T-helper 1 cell treated with Interleukin-12 subunit alpha and Interleukin-12 subunit beta and Interleukin-4 antibody, amounts not matched to agents 30 μg/mL and 1 μg/mL, for 36 hours (primary cell): ENCODE results near the gene HTR1B.

Experiments
- H3K27ac Mint-ChIP-seq: one replicate; pipeline ENCODE4 v1.8.0; 2021; ENCODE audit warnings: mild to moderate bottlenecking, mixed read lengths
- H3K27me3 Mint-ChIP-seq: one replicate; pipeline ENCODE4 v1.8.0; 2021; ENCODE audit warnings: low read depth, mixed read lengths
- H3K36me3 Mint-ChIP-seq: one replicate; pipeline ENCODE4 v1.8.0; 2021; ENCODE audit warnings: low read depth, mixed read lengths
- H3K4me1 Mint-ChIP-seq: one replicate; pipeline ENCODE4 v1.8.0; 2021; ENCODE audit warnings: low read depth, mixed read lengths
- H3K4me3 Mint-ChIP-seq: one replicate; pipeline ENCODE4 v1.8.0; 2021; ENCODE audit warnings: mild to moderate bottlenecking, moderate library complexity, mixed read lengths
- H3K9me3 Mint-ChIP-seq: one replicate; pipeline ENCODE4 v1.8.0; 2021; ENCODE audit warnings: mixed read lengths

The HTR1B gene

DNA sequence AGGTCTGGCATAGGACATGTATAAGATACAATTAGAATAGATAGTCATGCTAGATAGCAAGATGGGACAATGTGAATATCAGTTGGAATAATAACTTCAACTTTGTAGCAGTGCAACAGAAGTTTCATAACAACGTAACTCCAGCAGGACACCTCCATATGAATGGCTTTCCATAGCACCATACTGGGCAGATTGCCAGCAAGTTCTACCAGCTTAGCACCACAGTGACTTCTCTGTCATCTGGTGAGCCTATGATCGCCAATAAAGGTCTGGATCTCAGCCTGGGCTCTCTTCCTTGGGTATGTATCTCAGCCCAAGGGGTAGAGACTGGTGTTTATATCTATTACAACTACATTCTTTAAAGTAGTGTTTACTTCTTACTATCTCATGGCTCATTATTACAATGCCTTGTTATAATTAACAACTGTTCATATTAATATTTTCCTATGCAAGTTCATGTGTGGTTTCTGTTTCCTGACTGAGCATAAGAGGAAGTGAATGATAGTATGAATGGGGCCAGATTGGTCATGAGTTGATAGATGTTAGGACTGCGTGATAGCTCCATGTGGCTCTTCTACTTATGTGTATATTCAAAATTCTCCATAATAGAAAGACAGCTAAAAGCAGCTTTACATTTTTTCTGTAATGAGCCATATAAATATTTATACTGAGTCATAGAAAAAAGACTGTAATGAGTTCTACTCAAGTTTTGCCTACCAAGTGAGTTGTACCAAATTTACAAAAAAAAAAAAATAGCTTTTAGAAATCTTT is 22.9 kb downstream of the HTR1B start:
- no peak overlapping the region for H3K4me3 Mint-ChIP-seq
- H3K27ac Mint-ChIP-seq = no peak overlapping the region
- H3K27me3 Mint-ChIP-seq = no peaks in the 10 kb centered on the region
- H3K4me1 Mint-ChIP-seq = no peaks in the 10 kb centered on the region
- H3K36me3 Mint-ChIP-seq = no peaks in the 10 kb centered on the region
- no peaks in the 10 kb centered on the region for H3K9me3 Mint-ChIP-seq

GRCh38 chr6:77433888-77434287 is 29.4 kb downstream of the HTR1B start:
- Mint-ChIP-seq H3K36me3 (no peaks in the 10 kb centered on the region), H3K4me3 (no peak overlapping the region), H3K9me3 (peaks cover 5% of the 10 kb centered on the region), H3K27ac (no peak overlapping the region), H3K4me1 (no peaks in the 10 kb centered on the region), H3K27me3 (no peaks in the 10 kb centered on the region)

DNA sequence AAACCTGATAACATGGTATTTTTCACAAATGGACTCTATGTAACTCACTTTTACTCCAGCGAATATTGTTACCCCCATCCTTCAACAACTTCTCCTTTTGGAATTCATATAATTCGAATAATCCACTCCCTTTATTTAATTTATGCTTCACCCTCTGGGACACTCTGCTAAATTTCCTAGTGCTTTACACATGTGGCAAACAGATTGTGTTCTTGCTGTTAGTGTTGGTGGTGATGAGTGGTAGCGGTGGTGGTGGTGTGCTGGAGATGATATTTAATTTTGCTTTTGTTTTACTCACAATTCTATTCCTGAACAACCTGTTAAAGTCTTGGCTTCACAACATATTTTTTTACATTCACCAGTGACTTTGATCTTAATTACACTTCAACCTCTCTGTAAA is 32.8 kb downstream of the HTR1B start:
- Mint-ChIP-seq H3K27ac (no peak overlapping the region), H3K27me3 (no peaks in the 10 kb centered on the region), H3K9me3 (peaks cover 5% of the 10 kb centered on the region), H3K36me3 (no peaks in the 10 kb centered on the region), H3K4me3 (no peak overlapping the region), H3K4me1 (no peaks in the 10 kb centered on the region)

DNA sequence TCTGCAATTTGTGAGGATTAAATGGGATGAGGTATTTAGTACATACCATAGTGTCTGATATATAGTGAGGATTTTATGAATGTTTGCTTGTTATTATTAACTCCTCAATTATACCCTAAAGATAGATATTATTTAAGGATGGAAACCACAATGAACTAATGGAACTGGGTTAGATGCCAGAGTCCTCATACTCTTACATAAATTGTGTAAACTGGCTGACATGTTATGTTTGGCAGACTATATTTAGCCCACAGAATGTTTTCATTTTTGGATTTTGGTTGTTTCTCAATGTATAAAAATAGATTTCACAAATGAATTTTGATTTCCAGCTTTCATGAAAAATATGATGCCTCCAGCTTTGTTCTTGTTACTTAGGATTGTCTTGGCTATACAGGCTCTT is 37.6 kb downstream of the HTR1B start:
- no peaks in the 10 kb centered on the region for H3K27me3 Mint-ChIP-seq
- no peak overlapping the region for H3K27ac Mint-ChIP-seq
- H3K4me3 Mint-ChIP-seq = no peak overlapping the region
- H3K36me3 Mint-ChIP-seq = no peaks in the 10 kb centered on the region
- H3K9me3 Mint-ChIP-seq = peaks cover 3% of the 10 kb centered on the region
- H3K4me1 Mint-ChIP-seq = no peaks in the 10 kb centered on the region

DNA sequence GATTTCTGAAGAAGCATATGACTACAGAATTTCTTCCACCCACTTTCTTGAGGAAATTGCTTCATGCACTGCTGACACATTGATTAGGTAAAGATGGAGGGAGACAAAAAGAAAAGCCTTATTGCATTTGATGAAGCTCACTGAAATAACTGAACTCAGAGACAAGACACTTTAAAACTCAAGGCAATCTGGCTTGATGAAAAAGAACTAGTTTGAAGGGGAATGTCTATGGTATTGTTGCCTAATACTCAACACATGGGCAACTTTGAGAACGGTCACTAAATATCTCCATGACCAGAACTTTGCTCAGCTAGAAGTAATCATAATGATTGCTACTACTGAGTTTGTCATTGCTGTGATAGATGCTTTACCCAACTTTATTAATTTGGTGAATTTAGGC is 38.1 kb downstream of the HTR1B start:
- H3K36me3 Mint-ChIP-seq = no peaks in the 10 kb centered on the region
- H3K27me3 Mint-ChIP-seq = no peaks in the 10 kb centered on the region
- H3K9me3 Mint-ChIP-seq = peaks cover 3% of the 10 kb centered on the region
- no peak overlapping the region for H3K4me3 Mint-ChIP-seq
- H3K27ac Mint-ChIP-seq = no peak overlapping the region
- H3K4me1 Mint-ChIP-seq = no peaks in the 10 kb centered on the region

GRCh38 chr6:77424761-77425160 is 38.5 kb downstream of the HTR1B start:
- Mint-ChIP-seq H3K9me3 (peaks cover 3% of the 10 kb centered on the region), H3K4me3 (no peak overlapping the region), H3K36me3 (no peaks in the 10 kb centered on the region), H3K27me3 (no peaks in the 10 kb centered on the region), H3K27ac (no peak overlapping the region), H3K4me1 (no peaks in the 10 kb centered on the region)

DNA sequence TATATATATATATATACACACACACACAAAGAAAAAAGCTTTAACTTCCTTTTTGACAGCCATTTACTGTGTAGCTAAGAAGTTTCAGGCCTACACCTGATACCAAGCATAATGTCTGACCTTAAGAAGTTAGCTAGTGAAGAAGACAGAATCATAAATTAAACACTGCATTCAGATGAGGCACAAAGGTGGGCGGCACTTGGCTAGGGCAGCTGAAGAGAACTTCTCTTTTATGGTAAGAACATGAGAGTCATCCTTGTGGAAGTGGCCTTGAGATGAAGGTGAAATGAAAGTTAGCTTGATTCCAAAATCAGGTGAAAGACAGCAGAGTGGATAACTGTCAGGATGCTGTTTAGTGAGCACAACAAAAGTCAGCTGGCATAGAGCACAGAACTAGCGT is 46.5 kb downstream of the HTR1B start:
- H3K9me3 Mint-ChIP-seq = no peaks in the 10 kb centered on the region

DNA sequence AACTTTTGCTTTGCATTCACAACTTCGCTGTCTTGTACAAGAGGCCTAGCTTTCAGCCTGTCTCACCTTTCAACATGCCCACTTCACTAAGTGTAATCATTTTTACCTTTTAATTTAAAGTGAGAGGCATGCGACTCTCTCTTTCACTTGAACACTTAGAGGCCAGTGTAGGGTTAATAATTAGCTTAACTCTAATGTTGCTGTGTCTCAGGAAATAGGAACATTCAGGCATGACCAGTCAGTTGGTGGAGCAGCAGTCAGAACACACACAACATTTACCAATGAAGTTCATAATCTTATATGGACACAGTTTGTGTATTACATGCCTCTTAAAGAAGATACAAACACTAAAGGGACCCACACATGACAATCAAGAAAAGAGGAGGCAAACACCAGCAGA is 47.6 kb downstream of the HTR1B start:
- Mint-ChIP-seq H3K27me3 (no peaks in the 10 kb centered on the region), H3K36me3 (no peaks in the 10 kb centered on the region), H3K4me3 (no peak overlapping the region), H3K27ac (no peak overlapping the region), H3K4me1 (no peaks in the 10 kb centered on the region), H3K9me3 (no peaks in the 10 kb centered on the region)

More for the DNA sequence above, 46.5 kb downstream of the HTR1B start:
- Mint-ChIP-seq H3K36me3 (no peaks in the 10 kb centered on the region), H3K27ac (no peak overlapping the region), H3K27me3 (no peaks in the 10 kb centered on the region), H3K4me1 (no peaks in the 10 kb centered on the region), H3K4me3 (no peak overlapping the region)
